Measurements from ENCODE around the gene CGNL1.
A peak's percentile ranks its signal among the peaks of the same experiment; 100 is the strongest.

The CGNL1 gene

DNA sequence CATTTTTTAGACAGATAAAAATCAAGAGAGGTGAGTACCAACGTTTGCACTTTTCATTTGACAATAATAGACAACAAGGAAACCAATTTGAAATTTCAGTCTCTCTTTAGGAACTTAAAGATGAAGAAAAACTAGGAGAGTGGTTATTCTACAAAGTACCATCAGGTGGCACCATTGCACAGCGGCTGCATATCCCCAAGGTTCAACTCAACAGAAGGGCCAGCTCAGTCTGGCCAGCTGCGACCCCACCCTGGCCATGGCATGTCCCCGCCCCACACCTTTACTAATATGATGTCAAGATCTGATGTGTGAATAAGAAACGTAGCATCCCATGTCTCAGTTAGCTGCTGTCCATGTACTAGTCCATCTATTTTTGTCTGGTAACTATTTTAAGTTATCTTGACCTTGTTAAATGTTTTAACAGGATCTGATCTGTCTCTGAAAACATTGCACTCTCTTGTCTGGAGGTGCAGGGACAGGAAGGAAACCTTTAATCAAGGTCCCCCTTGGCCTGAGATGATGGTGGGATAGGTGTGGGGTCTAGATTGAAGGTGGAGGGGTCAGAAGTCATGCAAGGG lies 35.5 kb upstream of the CGNL1 start:
- Mint-ChIP-seq H3K27ac (no peak overlapping the region), H3K36me3 (no peaks in the 10 kb centered on the region), H3K4me1 (peaks cover 0 to 2% of the 10 kb centered on the region in 2 donors), H3K4me3 (no peak overlapping the region), H3K9me3 (no peaks in the 10 kb centered on the region), H3K27me3 (peaks cover 0 to 13% of the 10 kb centered on the region in 2 donors)
- peak; percentile 67 to 78 for ATAC-seq (replicated peaks)
- DNase-seq, result no peak

DNA sequence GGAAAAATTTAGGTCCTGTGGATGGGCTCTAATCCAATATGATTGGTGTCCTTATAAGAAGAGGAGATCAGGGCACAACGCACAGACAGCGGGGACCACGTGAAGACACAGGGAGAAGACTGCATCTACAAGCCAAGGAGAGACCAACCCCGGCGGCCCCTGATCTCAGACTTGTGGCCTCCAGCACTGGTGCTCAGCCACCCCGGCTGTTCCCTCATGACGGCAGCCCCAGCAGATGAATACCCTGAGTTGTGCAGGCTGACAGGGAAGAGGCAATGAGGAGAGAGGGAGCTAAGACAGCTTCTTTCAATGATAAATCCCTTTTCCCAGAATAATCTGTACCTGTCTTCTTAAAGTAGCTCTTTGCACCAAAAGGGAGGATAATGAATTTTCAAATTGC lies 33.3 kb upstream of the CGNL1 start:
- no peaks in the 10 kb centered on the region for H3K9me3 Mint-ChIP-seq
- peaks cover 0 to 6% of the 10 kb centered on the region in 2 donors for H3K27me3 Mint-ChIP-seq
- H3K4me1 Mint-ChIP-seq, result peaks cover 0 to 2% of the 10 kb centered on the region in 2 donors

DNA sequence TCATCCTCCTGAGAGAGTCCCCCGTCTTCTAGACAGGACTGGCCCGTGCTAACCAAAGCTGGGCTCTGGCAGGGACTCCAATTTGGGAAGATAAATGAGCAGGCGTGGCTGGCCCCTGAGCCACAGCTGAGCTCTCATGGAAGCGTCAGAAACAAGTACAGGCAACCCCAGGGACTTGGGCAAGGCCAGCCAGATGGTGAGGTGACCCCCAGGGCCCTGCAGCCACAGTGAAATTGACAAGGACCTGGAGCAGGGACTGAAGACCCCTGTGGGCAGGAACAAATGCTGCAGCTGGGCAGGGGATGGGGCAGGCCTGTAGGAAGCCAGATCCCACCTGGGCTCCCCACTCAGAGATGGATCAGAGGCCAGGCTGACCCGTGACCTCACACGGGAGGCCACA lies 32.8 kb upstream of the CGNL1 start:
- peaks cover 0 to 1% of the 10 kb centered on the region in 2 donors for H3K9me3 Mint-ChIP-seq
- DNase-seq, result no peak
- H3K27ac Mint-ChIP-seq, result no peak overlapping the region
- peaks cover 0 to 6% of the 10 kb centered on the region in 2 donors for H3K27me3 Mint-ChIP-seq
- H3K36me3 Mint-ChIP-seq, result no peaks in the 10 kb centered on the region
- H3K4me1 Mint-ChIP-seq, result peaks cover 0 to 2% of the 10 kb centered on the region in 2 donors
- ATAC-seq (replicated peaks), result no peak
- H3K4me3 Mint-ChIP-seq, result no peak overlapping the region

More for the DNA sequence above, 33.3 kb upstream of the CGNL1 start:
- Mint-ChIP-seq H3K27ac (no peak overlapping the region), H3K4me3 (no peak overlapping the region), H3K36me3 (no peaks in the 10 kb centered on the region)
- ATAC-seq (replicated peaks) (no peak), DNase-seq (no peak)

DNA sequence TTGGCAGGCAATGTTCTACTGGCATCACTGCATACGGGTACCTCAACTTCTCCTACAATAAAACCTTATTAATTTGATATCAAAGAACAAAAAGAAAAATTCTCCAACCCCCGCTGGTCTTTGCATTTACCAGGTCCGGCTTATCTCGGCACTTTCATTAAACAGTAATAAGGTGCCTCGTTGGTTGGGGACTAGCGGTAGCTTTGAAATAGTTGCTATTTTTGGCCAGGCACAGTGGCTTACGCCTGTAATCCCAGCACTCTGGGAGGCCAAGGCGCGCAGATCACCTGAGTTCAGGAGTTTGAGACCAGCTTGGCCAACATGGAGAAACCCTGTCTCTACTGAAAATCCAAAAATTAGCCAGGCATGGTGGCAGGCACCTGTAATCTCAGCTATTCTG lies 32.0 kb upstream of the CGNL1 start:
- Mint-ChIP-seq H3K9me3 (peaks cover 0 to 1% of the 10 kb centered on the region in 2 donors), H3K27ac (no peak overlapping the region), H3K27me3 (no peaks in the 10 kb centered on the region), H3K4me3 (no peak overlapping the region), H3K4me1 (peaks cover 0 to 2% of the 10 kb centered on the region in 2 donors), H3K36me3 (no peaks in the 10 kb centered on the region)
- DNase-seq (no peak), ATAC-seq (replicated peaks) (no peak)

DNA sequence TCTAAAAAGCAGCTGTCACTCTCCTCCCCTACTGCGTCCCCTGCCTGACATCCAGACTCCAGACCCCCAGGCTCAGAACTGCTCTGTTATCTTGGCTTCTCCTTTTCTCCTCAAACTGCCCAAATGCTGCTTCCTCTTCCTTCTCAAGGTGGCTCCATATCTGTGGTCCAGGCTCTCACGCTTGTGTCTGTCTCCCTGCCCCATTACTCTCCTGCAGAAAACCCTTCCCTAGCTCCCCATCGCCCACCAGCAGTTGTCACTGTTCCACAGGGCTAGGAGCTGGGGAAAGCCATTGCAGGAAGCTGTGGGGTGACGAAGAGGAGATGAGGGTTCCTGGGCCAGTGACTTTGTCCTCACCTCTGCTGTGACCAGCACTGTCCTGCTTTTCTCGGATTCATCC lies 30.7 kb upstream of the CGNL1 start:
- Mint-ChIP-seq H3K27ac (no peak overlapping the region), H3K4me3 (no peak overlapping the region), H3K4me1 (peaks cover 0 to 2% of the 10 kb centered on the region in 2 donors), H3K9me3 (peaks cover 0 to 1% of the 10 kb centered on the region in 2 donors), H3K27me3 (no peaks in the 10 kb centered on the region), H3K36me3 (no peaks in the 10 kb centered on the region)
- DNase-seq (no peak), ATAC-seq (replicated peaks) (no peak)

DNA sequence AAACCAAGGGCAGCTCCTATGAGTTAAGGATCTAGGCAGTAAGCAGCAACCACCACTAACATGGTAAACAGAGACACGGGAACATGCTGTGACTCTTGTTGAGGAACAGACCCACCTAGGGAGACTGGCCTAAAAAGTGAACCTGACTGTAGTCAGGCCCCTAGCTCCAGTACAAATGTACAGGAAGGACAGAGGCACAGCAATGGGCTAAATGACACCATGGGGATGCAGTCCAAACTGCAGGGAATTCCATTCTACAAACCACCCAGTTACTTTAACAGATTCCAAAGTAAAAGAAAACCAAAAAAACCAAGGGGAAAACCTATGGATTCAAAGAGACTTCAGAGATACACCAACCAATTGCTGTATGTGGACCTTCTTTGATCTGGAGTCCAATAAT lies 28.2 kb upstream of the CGNL1 start:
- Mint-ChIP-seq H3K36me3 (no peaks in the 10 kb centered on the region), H3K4me1 (no peaks in the 10 kb centered on the region)
- no peak for ATAC-seq (replicated peaks)

DNA sequence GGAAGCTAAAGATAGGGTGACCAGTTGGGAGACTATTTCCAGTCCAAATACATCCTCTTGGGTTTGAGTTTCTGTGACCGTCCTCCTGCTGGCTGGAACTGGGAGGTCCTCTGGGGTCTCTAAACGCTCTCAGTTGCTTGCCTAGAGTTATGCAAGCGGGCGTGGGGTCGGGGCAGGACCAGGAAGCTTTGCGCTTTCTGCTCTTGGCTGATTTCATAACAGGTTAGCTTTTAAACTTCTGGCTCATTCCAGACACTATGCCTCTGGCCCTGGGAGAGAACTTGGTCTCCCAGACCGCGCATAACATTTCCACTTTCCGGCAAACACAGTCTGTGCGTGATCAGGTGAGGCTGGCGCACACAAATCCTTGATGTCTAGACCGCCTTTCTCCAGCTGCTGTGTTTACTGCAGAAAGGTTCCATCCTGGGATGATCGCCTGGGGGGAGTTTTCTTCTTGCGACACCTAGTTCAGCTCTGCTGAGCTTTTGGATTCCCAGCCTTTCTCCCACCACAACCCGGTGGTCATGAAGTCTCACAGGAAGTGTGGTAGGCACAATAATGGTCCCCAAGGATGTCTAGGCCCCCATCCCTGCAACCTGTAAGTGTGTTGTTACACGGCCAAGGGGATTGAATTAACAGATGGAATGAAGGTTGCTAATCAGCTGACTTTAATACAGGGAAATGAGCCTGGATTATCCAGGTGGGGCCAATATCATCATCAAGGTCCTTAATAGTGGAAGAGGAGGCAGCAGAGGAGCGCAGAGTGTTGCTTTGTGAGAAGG lies 23.6 kb upstream of the CGNL1 start:
- H3K27ac Mint-ChIP-seq, result no peak overlapping the region
- no peaks in the 10 kb centered on the region for H3K36me3 Mint-ChIP-seq
- DNase-seq (no peak), ATAC-seq (replicated peaks) (no peak)
- H3K4me3 Mint-ChIP-seq, result no peak overlapping the region
- H3K27me3 Mint-ChIP-seq, result peaks cover 4 to 5% of the 10 kb centered on the region in 2 donors
- peaks cover 0 to 6% of the 10 kb centered on the region in 2 donors for H3K4me1 Mint-ChIP-seq
- H3K9me3 Mint-ChIP-seq, result peaks cover 0 to 1% of the 10 kb centered on the region in 2 donors

More for the DNA sequence above, 28.2 kb upstream of the CGNL1 start:
- Mint-ChIP-seq H3K27ac (no peak overlapping the region), H3K9me3 (peaks cover 0 to 1% of the 10 kb centered on the region in 2 donors), H3K4me3 (no peak overlapping the region), H3K27me3 (no peaks in the 10 kb centered on the region)
- DNase-seq, result no peak

DNA sequence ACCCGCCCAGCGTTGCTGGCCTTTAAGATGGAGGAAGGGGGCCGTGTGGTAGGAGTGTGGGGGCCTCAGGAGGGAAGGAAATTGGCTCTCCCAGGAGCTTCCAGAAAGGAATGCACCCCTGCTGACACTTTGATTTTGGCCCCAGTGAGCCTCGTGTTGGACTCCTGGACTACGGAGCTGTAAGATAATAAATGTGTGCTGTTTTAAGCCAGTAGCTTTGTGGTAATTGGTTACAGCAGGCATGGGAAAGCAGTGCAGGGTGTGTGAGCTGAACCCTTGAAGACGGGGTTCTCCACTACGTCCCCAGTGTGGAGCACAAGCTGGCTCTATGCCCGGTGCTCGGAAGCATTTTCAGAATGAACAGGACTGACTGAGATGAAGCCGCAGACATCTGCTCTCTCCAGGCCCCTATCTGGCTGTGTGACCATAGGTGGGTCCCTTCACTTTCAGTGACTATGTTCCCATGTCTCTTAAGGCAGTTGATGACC lies 22.9 kb upstream of the CGNL1 start:
- DNase-seq, result no peak
- H3K4me1 Mint-ChIP-seq, result peaks cover 0 to 6% of the 10 kb centered on the region in 2 donors
- peaks cover 4 to 5% of the 10 kb centered on the region in 2 donors for H3K27me3 Mint-ChIP-seq
- no peak for ATAC-seq (replicated peaks)
- H3K27ac Mint-ChIP-seq, result no peak overlapping the region
- H3K36me3 Mint-ChIP-seq, result no peaks in the 10 kb centered on the region
- no peak overlapping the region for H3K4me3 Mint-ChIP-seq
- H3K9me3 Mint-ChIP-seq, result no peaks in the 10 kb centered on the region

DNA sequence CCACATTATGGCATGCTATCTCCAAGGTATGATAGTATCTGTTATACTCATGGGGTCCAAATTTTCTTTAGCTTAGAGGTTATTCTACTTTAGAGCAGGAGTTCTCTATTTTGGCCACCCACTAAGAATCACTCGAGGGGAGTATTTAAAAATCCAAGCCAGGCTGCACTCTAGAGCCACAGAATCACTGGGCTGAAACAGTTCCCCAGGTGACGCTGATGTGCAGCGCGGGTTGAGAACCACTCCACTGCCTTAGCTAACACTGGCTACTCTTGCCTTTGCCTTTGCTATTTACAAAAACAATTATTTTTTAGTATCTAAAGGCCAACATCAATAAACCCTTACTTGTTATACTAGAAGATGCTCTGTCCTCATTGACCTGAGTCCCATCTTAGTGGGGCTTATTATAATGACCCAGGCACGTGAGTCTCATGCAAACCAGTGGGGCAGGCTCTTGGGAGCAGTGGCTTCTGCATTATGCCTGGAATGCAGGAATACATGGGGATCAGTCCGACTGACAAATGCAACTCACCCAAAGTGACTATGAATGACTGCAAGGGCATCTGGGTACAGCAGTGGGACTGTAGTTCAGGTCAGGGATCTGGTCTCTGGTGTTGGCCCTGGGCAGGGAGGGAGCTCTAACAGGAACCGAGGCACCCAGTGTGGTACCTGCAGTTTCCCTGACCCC lies 21.7 kb upstream of the CGNL1 start:
- DNase-seq, result no peak
- no peak for ATAC-seq (replicated peaks)
- Mint-ChIP-seq H3K9me3 (no peaks in the 10 kb centered on the region), H3K36me3 (no peaks in the 10 kb centered on the region), H3K4me3 (no peak overlapping the region), H3K27ac (no peak overlapping the region), H3K4me1 (peaks cover 0 to 6% of the 10 kb centered on the region in 2 donors), H3K27me3 (peaks cover 4 to 5% of the 10 kb centered on the region in 2 donors)

DNA sequence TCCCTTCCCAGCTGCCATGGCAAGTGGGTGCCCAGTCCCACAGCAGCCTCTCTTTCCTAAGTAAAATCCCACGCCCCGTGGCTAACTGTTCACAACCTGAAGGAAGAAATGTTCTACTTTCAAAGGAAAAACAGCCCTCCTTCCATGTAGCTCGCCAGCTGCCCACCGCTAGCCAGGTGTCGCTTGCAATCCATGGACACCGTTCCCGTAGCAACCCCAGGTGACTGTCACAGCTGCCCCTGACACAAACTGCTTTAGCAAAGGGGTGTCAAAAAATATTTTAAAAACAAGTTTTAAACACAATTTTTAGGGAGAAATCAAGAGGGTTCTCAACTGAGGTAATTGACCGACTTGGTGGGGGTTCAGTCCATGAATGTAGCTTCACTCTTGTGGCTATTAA lies 21.0 kb upstream of the CGNL1 start:
- peaks cover 4 to 5% of the 10 kb centered on the region in 2 donors for H3K27me3 Mint-ChIP-seq
- no peaks in the 10 kb centered on the region for H3K36me3 Mint-ChIP-seq

DNA sequence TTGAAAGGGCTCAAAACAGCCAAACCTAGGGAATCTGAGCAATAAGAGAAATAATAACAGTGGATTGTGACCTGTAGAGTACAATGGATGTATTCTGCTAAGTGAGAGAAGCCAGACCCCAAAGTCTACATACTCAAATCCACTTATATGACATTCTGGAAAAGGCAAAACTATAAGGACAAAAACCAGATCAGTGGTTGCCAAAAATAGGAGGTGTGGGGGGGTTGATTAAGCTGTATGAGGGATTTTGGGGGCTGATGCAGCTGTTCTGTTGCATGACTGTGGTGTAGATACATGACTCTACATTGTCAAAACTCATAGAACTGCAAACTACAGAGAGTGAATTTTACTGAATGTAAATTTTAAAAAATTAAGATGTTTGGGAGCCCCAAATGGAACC lies 20.1 kb upstream of the CGNL1 start:
- H3K9me3 Mint-ChIP-seq, result no peaks in the 10 kb centered on the region
- H3K4me3 Mint-ChIP-seq, result no peak overlapping the region
- H3K27me3 Mint-ChIP-seq, result peaks cover 4 to 5% of the 10 kb centered on the region in 2 donors
- peaks cover 0 to 6% of the 10 kb centered on the region in 2 donors for H3K4me1 Mint-ChIP-seq
- no peak overlapping the region for H3K27ac Mint-ChIP-seq
- DNase-seq, result no peak
- ATAC-seq (replicated peaks), result no peak
- H3K36me3 Mint-ChIP-seq, result no peaks in the 10 kb centered on the region

More for the DNA sequence above, 21.0 kb upstream of the CGNL1 start:
- H3K9me3 Mint-ChIP-seq, result no peaks in the 10 kb centered on the region
- peaks cover 0 to 6% of the 10 kb centered on the region in 2 donors for H3K4me1 Mint-ChIP-seq
- ATAC-seq (replicated peaks), result no peak
- H3K4me3 Mint-ChIP-seq, result no peak overlapping the region
- no peak overlapping the region for H3K27ac Mint-ChIP-seq
- no peak for DNase-seq

DNA sequence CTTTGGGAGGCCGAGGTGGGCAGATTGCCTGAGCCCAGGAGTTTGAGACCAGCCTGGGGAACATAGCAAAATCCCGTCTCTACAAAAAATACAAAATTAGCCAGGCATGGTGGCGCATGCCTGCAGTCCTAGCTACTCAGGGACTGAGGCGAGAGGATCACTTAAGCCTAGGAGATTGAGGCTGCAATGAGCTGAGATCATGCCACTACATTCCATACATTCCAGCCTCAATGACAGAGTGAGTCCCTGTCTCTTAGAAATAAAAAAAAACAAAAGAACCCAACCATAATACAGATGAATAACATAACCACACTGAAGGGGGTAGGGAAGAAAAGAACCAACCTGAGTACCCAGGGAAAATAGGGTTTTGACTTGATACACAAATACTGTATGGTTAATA lies 19.7 kb upstream of the CGNL1 start:
- DNase-seq (no peak), ATAC-seq (replicated peaks) (no peak)
- no peak overlapping the region for H3K27ac Mint-ChIP-seq
- peaks cover 4 to 5% of the 10 kb centered on the region in 2 donors for H3K27me3 Mint-ChIP-seq
- H3K4me3 Mint-ChIP-seq, result no peak overlapping the region
- H3K9me3 Mint-ChIP-seq, result no peaks in the 10 kb centered on the region
- no peaks in the 10 kb centered on the region for H3K36me3 Mint-ChIP-seq
- peaks cover 0 to 6% of the 10 kb centered on the region in 2 donors for H3K4me1 Mint-ChIP-seq

DNA sequence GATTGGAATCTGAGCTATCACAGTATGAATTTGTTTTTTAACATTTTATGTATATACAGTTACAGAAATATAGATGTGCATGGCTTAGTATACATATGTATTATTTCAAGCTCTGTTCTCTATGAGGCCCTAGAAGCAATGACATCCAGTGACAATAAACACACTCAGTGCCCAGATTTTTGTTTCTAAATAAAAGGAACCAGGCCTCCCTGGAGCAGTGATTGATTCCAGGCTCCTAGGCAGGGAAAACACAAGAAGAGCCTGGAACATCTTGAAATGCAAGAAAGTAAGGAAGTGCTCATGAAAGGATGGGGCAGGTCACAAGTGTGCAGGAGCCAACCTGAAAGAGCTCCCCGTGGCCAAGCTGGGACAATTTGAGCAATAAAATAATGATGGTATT lies 18.5 kb upstream of the CGNL1 start:
- Mint-ChIP-seq H3K36me3 (no peaks in the 10 kb centered on the region), H3K4me3 (no peak overlapping the region), H3K4me1 (peaks cover 0 to 6% of the 10 kb centered on the region in 2 donors), H3K27me3 (peaks cover 4 to 5% of the 10 kb centered on the region in 2 donors), H3K27ac (no peak overlapping the region), H3K9me3 (no peaks in the 10 kb centered on the region)
- ATAC-seq (replicated peaks), result no peak
- DNase-seq, result no peak

DNA sequence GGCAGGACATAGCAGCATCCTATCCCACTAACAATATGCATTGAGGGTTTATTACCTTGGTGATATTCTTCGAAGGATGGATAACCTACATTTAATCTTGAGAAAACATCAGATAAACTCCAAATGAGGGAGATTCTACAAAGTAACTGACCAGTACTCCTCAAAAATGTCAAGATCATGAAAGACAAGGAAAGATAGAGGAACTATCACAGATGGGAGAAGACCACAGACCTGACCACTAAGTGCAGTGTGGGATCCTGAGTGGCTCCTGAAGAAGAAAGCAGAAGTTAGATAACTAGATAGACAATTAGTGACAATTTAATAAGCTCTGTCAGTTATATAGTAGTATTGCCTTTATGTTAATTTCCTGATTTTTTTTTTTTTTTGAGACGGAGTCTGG lies 17.7 kb upstream of the CGNL1 start:
- Mint-ChIP-seq H3K9me3 (no peaks in the 10 kb centered on the region), H3K4me1 (peaks cover 0 to 6% of the 10 kb centered on the region in 2 donors), H3K36me3 (no peaks in the 10 kb centered on the region), H3K27me3 (peaks cover 4 to 5% of the 10 kb centered on the region in 2 donors), H3K4me3 (no peak overlapping the region), H3K27ac (no peak overlapping the region)
- DNase-seq (no peak), ATAC-seq (replicated peaks) (no peak)

Measured in stimulated activated naive B cell treated with anti-CD40 and anti-IgM and Interleukin-4, amounts not matched to agents 10 μg/mL and 1 μg/mL and 100 μg/mL, for 72 hours (primary cell).